DND-41 (cell line): ENCODE data around the gene CBR4.
"Not testable (repeated sequence)": the region's sequence is repeated elsewhere in the genome, so short reads cannot be mapped to it uniquely, and the experiment has no call there.

Source experiments
- ATAC-seq: fragments of 200-7000 bp; cut with Tn5 transposase; 3 replicates; pipeline ENCODE4 v1.9.1; 2021; ENCODE audit warnings: low read depth; ENCODE audit not compliant: insufficient read depth
- DNase-seq: peaks from one replicate; pipeline ENCODE4 v3.0.0-alpha.2; 2020
- H2AFZ ChIP-seq: 2 replicates; pipeline ENCODE4 v1.6.0; 2012; ENCODE audit warnings: low read depth, low read length
- H3K27ac ChIP-seq: 2 replicates; pipeline ENCODE4 v1.5.1; 2012; ENCODE audit warnings: low read length, inconsistent platforms
- H3K27me3 ChIP-seq: fragments of 200-600 bp; sonication (generic); 2 replicates; pipeline ENCODE4 v1.6.0; 2012; ENCODE audit warnings: low read length, mild to moderate bottlenecking, inconsistent platforms; ENCODE audit not compliant: insufficient read depth, poor library complexity
- H3K36me3 ChIP-seq: 2 replicates; pipeline ENCODE4 v1.5.1; 2012; ENCODE audit warnings: low read length, inconsistent platforms; ENCODE audit not compliant: insufficient read depth
- H3K4me1 ChIP-seq: 2 replicates; pipeline ENCODE4 v1.5.1; 2012; ENCODE audit warnings: mild to moderate bottlenecking, low read length; ENCODE audit not compliant: insufficient read depth
- H3K4me2 ChIP-seq: 2 replicates; pipeline ENCODE4 v1.6.0; 2012; ENCODE audit warnings: mild to moderate bottlenecking, moderate library complexity, low read length, inconsistent platforms; ENCODE audit not compliant: insufficient read depth
- H3K4me3 ChIP-seq, 2 experiments: fragments of 200-600 bp in 1 of 2; shearing (Covaris generic) in 1 of 2; 2 replicates each; pipeline ENCODE4 v1.5.1; 2012 to 2016; ENCODE audit warnings: inconsistent platforms in 2 of 2, low read length in 2 of 2, mild to moderate bottlenecking in 2 of 2, low read depth in 1 of 2, moderate library complexity in 1 of 2
- H3K79me2 ChIP-seq: 2 replicates; pipeline ENCODE4 v1.6.0; 2012; ENCODE audit warnings: low read length, inconsistent platforms; ENCODE audit not compliant: insufficient read depth
- H3K9ac ChIP-seq: 2 replicates; pipeline ENCODE4 v1.6.0; 2012; ENCODE audit warnings: low read depth, mild to moderate bottlenecking, inconsistent platforms, low read length, moderate library complexity
- H3K9me3 ChIP-seq: 2 replicates; pipeline ENCODE4 v1.5.1; 2012; ENCODE audit warnings: low read length, moderate library complexity, mild to moderate bottlenecking, inconsistent platforms; ENCODE audit not compliant: insufficient read depth, severe bottlenecking
- H4K20me1 ChIP-seq: 2 replicates; pipeline ENCODE4 v1.6.0; 2012; ENCODE audit warnings: low read length; ENCODE audit not compliant: insufficient read depth
- CTCF ChIP-seq: IDR thresholded peaks from 2 replicates; pipeline ENCODE4 v1.5.1; 2012; ENCODE audit warnings: borderline replicate concordance, low read length, moderate library complexity, mild to moderate bottlenecking; ENCODE audit not compliant: poor library complexity, severe bottlenecking; ENCODE audit errors: extremely low read depth
- EZH2 ChIP-seq: IDR thresholded peaks from 3 replicates; pipeline ENCODE4 v1.6.1; 2012; ENCODE audit warnings: borderline replicate concordance, low read depth, mild to moderate bottlenecking, moderate library complexity, low read length, inconsistent platforms; ENCODE audit not compliant: severe bottlenecking

Gene CBR4

GRCh38 chr4:169042608-169043007, 32.6 kb upstream of the CBR4 start:
- Histone ChIP-seq H2AFZ (no peak overlapping the region), H3K27ac (no peak overlapping the region), H3K27me3 (no peaks in the 10 kb centered on the region), H3K4me3 (no peak overlapping the region), H3K4me1 (no peaks in the 10 kb centered on the region), H3K9ac (no peak overlapping the region), H3K36me3 (no peaks in the 10 kb centered on the region), H3K79me2 (no peaks in the 10 kb centered on the region), H4K20me1 (no peaks in the 10 kb centered on the region), H3K9me3 (no peaks in the 10 kb centered on the region), H3K4me2 (no peak overlapping the region)
- DNase-seq (no peak), ATAC-seq (no peak)
- TF ChIP-seq EZH2, result no peak

GRCh38 chr4:169040559-169041261, 30.7 kb upstream of the CBR4 start:
- Histone ChIP-seq H3K27me3 (no peaks in the 10 kb centered on the region), H3K4me1 (no peaks in the 10 kb centered on the region), H3K36me3 (no peaks in the 10 kb centered on the region), H3K4me2 (no peak overlapping the region), H3K79me2 (no peaks in the 10 kb centered on the region), H3K27ac (no peak overlapping the region), H4K20me1 (no peaks in the 10 kb centered on the region), H3K9ac (no peak overlapping the region), H3K4me3 (no peak overlapping the region), H2AFZ (no peak overlapping the region), H3K9me3 (no peaks in the 10 kb centered on the region)
- TF ChIP-seq EZH2 (no peak), CTCF (no peak)
- ATAC-seq (no peak), DNase-seq (no peak)

GRCh38 chr4:169039251-169039954, 29.3 kb upstream of the CBR4 start:
- H2AFZ ChIP-seq, result no peak overlapping the region
- H3K4me2 ChIP-seq, result no peak overlapping the region
- ATAC-seq, result no peak
- DNase-seq, result no peak
- H3K36me3 ChIP-seq, result no peaks in the 10 kb centered on the region
- no peak overlapping the region for H3K4me3 ChIP-seq
- no peak overlapping the region for H3K27ac ChIP-seq
- no peaks in the 10 kb centered on the region for H3K9me3 ChIP-seq
- no peaks in the 10 kb centered on the region for H4K20me1 ChIP-seq
- no peak overlapping the region for H3K9ac ChIP-seq
- H3K79me2 ChIP-seq, result no peaks in the 10 kb centered on the region
- H3K27me3 ChIP-seq, result no peaks in the 10 kb centered on the region
- TF ChIP-seq CTCF (no peak), EZH2 (no peak)
- H3K4me1 ChIP-seq, result no peaks in the 10 kb centered on the region

- TF ChIP-seq EZH2, result no peak
- TF ChIP-seq CTCF, result no peak
- no peak overlapping the region for H3K4me2 ChIP-seq
- H3K79me2 ChIP-seq, result no peaks in the 10 kb centered on the region
- H2AFZ ChIP-seq, result no peak overlapping the region
- no peaks in the 10 kb centered on the region for H3K27me3 ChIP-seq
- ATAC-seq (no peak), DNase-seq (no peak)
- no peak overlapping the region for H3K9ac ChIP-seq
- no peak overlapping the region for H3K4me3 ChIP-seq
- no peaks in the 10 kb centered on the region for H3K9me3 ChIP-seq
- H3K4me1 ChIP-seq, result no peaks in the 10 kb centered on the region
- no peaks in the 10 kb centered on the region for H4K20me1 ChIP-seq
- H3K27ac ChIP-seq, result no peak overlapping the region
- H3K36me3 ChIP-seq, result no peaks in the 10 kb centered on the region
Measured at GRCh38 chr4:169037506-169037905, 27.5 kb upstream of the CBR4 start.

GRCh38 chr4:169035871-169036620, 26.0 kb upstream of the CBR4 start:
- not testable (repeated sequence) for H3K9me3 ChIP-seq, H3K79me2 ChIP-seq, H2AFZ ChIP-seq, DNase-seq, H3K36me3 ChIP-seq, ATAC-seq, H3K9ac ChIP-seq, H3K27ac ChIP-seq, H4K20me1 ChIP-seq, H3K4me1 ChIP-seq, H3K4me3 ChIP-seq, H3K4me2 ChIP-seq, H3K27me3 ChIP-seq
